GM21737 (cell line): ENCODE results near the gene WNT9B.

ENCODE experiments used
- ATAC-seq: cut with Tn5 transposase; IDR thresholded peaks from one replicate; pipeline ENCODE4 v1.9.1; 2021; ENCODE audit warnings: mild to moderate bottlenecking, moderate library complexity; ENCODE audit not compliant: unreplicated experiment

WNT9B gene

DNA sequence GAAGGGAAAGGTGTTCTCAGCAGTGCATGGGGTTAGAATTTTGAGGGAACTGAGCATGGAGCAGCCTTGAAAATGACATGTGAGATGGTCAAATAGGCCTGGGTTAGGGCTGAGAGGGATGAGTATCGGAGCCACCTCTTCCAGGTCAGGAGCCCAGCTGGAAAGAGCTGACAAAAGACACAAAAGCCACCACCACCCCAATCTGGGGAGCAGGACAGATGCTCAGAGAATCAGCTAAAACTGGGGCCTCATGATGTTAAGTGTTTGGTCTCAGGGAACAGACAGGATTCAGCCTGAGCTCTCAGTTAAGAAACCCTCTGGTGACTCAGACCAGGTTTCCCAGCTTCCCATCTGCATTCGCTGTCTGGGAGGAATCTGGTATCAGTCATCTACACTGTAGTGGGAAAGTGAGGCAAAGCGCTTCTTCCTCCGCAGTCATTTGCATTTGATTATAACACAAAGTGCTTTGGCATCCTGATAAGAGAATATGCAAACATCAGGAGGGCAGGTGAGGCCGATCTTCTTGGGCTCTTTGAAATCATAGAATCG, 2.6 kb downstream of the WNT9B start:
- no peak for ATAC-seq

DNA sequence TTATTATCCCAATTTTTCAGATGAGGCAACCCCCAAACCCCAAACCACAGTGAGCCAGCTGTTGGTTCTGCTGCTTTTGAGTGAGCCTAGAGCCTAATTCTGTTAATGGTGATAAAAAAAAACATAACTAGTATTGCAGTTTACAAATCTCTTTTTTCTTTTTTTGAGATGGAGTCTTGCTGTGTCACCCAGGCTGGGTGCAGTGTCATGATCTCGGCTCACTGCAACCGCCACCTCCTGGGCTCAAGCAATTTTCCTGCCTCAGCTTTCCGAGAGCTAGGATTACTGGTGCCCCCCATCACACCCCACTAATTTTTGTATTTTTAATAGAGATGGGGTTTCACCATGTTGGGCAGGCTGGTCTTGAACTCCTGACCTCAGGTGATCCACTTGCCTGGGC, 3.1 kb downstream of the WNT9B start:
- ATAC-seq: no peak

DNA sequence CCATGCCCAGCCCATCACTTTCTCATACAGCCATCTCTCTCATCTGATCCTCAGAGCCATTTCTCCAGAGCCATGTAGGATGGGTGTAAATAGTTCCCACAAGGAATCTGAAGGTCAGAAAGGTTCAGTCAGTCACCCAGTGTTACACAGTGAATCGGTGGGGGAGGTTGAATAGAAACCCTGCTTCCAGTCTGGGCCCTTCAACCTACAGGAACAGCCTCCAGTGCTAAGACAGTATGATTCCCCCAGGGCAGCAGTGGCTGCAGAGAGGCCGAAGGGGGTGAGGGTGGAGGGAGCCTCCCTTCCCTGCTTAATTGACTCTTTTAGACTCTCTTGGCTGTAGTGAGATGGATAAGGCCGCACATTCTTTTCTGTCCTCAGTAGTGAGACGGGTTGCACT, 3.6 kb downstream of the WNT9B start:
- ATAC-seq: no peak

DNA sequence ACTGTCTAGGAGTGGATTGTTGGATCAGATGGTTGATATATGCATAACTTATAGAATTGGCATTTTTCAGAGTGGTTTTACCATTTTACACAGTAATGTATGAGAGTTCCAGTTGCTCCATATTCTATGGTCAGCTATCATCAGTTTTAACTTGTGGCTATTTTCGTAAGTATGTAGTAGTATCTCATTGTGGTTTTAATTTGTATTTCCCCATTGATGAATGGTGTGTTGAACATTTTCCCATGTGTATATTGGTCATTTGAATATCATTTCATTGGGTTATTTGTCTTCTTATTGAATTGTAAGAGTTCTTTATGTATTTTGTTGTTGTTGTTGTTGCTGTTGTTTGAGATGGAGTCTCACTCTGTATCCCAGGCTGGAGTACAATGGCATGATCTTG, 6.2 kb downstream of the WNT9B start:
- no peak for ATAC-seq

DNA sequence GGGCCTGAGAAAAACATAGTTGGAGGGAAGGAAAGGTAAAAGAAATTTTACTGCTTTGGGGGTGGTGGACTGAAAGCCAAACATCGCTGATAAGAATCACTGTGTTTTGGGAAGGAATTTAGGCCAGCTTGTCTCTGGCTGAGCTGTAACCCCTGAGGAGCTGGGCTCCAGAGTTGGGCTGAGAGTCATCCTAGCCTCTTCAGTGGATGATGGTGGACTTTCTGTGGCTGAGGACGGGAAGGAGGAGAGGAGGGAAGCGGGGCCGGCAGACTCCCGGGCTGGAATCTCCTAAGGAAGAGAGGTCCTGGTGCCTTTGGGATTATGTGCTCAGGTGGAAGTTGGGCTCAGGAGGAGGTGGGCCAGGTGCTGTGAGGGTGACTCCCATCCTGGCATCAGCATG, 8.6 kb downstream of the WNT9B start:
- no peak for ATAC-seq

DNA sequence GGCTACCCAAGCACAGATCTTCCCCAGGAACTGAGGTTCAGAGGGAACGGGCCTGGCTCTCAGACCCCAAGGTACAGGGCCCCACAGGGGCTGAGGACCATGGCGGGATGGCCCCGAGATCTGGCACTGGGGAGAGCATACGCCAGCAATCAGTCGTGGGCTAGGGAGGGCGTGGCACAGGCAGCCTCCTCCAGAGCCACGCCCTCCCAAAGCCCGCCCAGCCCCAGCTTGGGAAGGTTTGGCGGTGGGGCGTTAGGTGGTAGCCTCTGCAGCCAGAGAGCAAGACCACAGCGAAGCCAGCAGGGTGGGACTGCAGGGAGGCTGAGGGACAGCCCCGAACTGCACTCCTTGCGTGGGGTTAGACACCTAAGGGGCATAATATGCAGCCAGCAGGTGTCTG, 11.6 kb downstream of the WNT9B start:
- ATAC-seq: no peak

DNA sequence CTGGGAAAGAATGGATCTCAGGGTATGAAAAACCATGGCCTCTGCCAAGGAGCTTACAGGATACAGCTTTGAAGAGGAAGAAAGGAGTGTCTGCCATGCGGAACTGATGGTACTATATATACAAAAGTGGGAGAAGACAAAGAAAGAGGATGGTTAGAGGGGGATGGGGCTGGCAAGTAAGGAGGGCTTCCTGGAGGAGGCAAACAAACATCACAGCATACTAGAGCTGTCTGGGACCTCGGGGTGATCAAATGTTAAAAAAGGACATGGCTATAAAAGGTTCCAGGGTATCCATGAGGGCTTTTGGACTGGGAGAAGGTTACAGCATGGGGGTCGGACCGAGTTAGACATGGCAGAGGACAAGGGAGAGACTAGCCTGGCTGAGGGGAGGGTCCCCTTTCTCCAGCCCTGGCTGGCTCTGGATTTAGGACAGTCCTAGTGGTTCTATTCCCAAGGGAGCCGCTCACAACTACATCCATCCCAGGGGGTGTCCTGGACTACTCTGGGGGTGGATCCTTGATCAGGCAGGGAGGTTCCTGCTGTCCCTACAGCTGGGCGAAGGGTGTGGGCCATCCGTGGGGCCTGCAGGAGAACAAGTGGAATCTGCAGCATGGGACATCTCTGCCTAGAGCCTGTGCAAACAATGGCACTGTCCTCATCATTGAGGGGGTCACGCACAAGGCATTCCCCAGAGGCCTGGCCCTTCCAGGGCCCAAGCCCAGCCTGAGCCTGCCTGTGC, 12.2 kb downstream of the WNT9B start:
- ATAC-seq: no peak

DNA sequence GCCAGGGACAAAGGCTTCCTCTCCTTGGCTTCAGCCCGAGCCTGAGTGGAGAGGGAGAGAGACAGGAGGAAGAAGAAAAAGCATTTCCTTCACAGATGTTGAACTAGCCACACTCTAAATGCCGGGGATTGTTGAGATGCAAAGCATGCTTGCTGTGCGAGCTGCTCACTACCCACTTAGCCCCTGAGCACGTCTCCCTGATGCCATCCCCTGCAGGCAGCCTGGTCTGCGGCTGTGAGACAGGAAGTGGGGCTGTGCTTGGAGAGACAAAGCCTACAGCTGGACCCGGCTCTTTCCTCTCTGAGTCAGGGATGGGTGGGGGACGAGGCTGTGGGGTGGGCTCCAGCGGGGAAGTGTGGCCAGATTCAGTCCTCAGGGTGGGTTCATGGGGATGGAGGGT, 13.7 kb downstream of the WNT9B start:
- ATAC-seq: no peak

DNA sequence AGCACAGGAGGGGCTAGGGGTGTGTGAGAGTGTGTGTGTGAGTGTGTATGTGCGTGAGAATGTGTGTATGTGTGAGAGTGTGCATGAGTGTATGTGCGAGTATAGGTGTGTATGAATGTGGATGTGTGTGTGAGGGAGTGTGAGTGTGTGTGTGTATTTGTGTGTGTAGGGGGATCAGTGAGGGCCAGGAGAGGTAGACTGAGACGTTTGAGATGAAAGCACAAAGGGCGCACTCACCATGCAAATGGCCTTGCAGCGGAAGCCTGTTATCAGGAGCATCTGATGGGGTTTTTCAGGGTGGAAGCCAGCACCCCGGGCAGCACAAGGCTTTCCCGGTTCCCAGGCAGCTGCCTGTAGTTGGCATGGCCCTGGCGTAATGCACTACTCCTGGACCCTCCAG, 14.9 kb downstream of the WNT9B start:
- ATAC-seq: no peak

DNA sequence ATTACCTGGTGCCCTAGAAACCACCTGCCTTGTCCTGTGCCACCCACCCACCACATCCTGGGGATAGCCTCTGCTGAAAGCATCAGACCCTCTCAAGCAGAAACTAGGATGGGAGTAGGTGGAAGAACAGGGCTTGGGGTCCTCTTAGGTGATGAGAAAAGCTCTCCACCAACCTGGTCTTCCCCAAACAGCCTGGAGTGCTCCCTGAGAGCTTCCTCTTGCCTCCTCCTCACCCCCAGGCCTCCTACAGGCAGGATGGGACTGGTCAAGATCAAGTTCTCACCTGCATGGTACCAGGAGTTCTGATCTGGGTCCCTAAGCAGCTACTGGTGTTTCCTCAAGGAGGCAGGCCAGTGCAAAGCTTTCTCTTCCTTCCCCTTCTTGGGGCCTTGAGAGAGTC, 15.4 kb downstream of the WNT9B start:
- no peak for ATAC-seq

DNA sequence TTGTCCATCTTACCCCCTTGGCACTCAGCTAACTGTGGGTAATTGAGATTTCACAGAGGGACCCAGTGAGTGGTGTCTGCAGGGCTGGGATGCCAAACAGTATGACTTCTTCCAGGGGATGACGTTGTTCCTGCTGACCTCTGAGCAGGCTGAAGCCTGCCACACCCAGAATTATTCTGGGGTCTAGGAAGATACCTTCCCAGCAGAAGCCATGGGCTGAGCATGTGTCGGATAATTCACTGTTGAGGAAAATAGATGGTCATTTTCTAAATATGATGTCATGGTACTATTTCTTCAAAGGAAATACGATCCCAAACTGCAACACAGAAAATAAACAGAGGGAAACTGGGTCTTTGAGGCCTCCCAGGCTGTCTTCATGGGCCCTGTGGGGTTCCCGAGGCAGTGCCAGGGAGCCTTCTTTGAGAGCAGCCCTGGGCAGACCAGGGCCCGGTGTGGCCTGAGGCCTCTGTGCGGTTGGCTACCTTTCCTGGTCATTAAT, 17.4 kb downstream of the WNT9B start:
- ATAC-seq: no peak

DNA sequence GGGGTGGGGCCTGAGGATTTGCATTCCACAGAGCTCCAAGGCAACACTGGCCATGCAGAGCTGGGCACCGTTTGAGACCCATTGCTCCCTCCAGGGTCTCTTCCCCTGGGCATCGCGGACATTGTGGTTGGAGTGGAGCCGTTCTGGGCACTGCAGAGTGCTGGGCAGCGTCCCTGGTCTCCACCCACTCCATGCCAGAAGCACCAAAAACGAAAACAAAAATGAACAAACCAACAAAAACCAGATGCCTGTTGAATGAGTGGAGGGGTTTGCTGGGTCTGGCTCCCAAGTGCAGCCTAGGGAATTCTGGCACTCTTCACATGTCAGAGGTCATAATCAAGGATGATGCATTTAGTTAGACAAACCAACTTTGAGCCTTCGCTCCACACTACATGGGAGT, 17.9 kb downstream of the WNT9B start:
- no peak for ATAC-seq

DNA sequence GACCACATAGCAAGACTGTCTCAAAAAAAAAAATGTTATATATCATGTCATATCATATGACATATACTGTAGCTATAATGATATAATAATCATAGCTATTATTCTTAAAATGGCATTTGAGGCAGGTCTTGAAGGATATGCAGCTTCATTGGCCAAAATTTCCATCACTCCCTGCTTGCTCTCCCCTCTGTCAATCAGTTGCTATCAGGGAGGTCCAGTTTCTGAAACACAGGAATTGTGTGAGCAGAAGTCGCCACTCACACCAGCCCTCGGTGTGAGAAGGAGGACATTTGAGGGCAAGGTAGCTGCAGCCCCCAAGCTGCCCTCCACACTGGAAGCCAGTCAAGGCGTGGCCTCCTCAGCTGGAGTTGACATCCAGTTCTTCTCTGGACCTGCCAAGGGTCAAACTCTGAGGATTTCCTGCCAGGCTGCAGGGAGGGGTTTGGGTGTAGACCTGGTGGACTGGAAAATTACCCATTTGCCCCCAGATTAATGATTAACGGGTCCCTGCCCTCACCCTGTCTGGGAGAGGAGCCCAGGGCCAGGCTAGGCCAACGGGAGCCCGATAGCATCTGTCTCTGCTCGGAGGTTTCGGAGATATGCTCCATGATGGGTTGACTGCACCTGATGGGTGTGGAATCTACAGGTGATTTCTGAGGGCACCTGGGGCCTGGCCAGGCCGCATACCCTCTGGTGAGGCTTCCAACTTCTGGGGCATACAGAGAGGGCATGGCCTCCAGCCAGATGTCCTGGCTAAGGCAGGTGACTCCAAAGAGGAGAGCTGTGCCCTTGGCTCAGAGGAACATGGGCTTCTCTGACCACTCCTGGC, 18.8 kb downstream of the WNT9B start:
- no peak for ATAC-seq

DNA sequence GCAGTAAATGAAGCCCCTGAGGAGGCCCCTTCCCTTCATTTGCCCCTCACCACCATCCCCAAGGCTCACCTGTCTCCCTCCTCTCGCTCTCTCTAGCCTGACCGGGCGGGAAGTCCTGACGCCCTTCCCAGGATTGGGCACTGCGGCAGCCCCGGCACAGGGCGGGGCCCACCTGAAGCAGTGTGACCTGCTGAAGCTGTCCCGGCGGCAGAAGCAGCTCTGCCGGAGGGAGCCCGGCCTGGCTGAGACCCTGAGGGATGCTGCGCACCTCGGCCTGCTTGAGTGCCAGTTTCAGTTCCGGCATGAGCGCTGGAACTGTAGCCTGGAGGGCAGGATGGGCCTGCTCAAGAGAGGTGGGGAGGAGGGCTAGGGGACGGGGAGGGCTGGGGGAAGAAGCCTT, 21.0 kb downstream of the WNT9B start:
- no peak for ATAC-seq

DNA sequence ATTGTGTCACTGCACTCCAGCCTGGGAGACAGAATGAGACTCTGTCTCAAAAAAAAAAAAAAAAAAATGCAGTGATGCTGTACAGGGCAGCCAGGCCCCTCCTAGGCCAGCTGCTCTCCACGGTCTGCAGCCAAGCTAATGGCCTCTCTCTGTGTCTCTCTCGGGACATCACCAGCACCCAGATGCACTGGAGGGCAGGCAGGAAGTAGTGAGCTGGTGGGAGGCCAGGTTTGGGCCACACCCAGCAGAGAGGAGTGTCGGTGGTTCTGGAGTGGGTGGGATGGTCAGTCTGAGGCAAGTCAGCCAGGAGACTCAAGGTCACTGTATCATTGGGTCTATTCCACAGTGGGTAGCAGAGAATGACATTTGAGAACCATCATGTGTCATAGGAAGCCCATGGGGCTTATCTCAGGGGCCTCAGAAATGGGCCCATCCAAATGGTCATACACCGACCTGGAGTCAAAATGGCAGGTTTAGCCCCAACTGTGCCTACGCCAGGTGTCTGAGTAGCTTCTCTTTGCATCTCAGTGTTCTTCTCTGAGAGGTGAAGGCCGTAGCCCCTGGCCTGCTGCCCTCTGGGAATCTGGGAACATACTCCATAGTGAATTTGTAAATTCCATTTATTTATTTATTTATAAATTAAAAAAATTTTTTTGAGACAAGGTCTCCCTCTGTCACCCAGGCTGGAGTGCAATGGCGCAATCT, 22.7 kb downstream of the WNT9B start:
- ATAC-seq: no peak

DNA sequence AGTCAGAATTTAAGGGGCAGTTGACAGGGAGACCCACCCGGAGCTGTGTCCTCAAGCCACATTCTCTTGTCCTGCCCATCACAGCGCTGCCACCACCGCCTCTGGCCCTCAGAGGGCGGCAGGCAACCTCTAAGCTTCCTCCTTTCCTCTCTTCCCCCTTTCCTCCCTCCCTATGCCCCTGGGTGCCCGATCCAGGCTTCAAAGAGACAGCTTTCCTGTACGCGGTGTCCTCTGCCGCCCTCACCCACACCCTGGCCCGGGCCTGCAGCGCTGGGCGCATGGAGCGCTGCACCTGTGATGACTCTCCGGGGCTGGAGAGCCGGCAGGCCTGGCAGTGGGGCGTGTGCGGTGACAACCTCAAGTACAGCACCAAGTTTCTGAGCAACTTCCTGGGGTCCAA, 23.5 kb downstream of the WNT9B start:
- no peak for ATAC-seq

DNA sequence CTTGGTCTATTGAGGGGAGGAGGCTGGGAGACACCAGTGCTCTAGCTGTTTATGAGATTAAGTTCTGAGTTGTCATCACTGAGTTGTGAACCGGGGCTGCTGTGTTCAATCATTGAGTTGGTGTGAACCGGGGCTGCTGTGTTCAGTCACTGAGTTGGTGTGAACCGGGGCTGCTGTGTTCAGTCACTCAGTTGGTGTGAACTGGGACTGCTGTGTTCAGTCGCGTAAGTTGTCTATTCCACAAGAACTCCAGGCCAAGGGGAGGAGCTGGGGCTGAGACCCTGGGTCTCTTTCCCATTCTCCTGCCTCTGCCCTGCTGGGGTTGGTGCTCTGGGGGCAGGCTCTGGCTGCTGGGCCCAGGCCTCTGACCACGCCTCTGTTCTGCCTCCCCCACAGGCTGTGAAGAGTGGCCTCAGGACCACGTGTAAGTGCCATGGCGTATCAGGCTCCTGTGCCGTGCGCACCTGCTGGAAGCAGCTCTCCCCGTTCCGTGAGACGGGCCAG, 24.5 kb downstream of the WNT9B start:
- no peak for ATAC-seq

DNA sequence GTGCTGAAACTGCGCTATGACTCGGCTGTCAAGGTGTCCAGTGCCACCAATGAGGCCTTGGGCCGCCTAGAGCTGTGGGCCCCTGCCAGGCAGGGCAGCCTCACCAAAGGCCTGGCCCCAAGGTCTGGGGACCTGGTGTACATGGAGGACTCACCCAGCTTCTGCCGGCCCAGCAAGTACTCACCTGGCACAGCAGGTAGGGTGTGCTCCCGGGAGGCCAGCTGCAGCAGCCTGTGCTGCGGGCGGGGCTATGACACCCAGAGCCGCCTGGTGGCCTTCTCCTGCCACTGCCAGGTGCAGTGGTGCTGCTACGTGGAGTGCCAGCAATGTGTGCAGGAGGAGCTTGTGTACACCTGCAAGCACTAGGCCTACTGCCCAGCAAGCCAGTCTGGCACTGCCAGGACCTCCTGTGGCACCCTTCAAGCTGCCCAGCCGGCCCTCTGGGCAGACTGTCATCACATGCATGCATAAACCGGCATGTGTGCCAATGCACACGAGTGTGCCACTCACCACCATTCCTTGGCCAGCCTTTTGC, 25.0 kb downstream of the WNT9B start:
- no peak for ATAC-seq

DNA sequence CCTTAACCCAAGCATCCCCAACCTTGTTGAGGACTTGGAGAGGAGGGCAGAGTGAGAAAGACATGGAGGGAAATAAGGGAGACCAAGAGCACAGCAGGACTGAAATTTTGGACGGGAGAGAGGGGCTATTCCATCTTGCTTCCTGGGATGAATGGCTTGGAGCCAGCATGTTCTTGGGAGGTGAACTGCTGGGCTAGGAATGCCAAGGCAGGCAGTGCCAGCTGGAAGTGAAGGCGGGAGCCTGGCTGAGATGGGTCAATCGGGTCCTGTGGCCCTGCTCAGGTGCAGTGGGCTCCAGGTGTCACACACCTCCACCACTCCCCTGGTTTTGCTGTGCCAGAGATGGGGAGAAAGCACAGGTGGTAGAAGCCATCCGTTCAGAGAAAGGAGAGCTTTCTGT, 25.5 kb downstream of the WNT9B start:
- ATAC-seq: no peak

DNA sequence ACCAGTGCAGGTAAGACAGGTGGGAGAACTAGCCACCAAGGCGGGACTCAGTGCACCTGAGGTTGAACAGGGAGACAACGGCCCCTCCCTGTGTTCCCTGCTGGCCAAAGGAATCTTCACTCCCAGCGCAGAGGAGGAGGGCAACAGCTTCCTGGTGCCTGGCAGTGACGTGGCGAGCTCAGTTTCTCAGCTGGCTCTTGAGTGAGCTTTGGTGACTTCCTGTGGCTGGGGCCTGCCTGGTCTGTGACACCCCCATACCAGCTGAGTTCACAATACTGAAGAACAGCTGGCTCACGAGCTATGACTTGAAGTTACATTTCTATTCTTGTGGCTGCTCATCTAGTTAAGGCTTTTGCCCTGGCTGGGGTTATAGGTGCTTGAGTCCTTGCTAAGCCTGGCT, 26.1 kb downstream of the WNT9B start:
- ATAC-seq: no peak

DNA sequence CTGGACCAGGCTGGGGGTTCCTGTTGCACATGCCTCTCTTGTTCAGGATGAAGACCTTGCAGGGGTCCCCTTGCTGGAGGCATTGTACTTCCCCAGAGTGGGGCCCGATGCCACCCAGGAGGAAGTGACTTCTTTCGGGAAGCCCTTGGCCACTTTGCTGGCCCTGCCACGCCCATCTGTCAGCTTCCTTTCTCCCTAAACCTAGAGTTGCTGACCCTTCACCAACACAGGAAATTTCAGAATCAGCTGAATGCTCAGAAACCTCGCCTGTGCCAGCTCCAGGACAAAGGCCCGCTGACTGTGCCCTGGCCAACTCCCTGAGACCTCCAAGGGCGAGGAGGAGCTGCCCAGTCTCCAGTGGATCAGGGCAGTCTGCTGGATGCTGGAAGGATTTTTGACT, 26.7 kb downstream of the WNT9B start:
- ATAC-seq: no peak
